Measurements from ENCODE around the gene TMEM165. TPM values are rescaled to one million over a fixed set of nuclear protein-coding genes. Genes with fewer than 3 reads are reported as not detected.
"Not testable (repeated sequence)": the region's sequence is repeated elsewhere in the genome, so short reads cannot be mapped to it uniquely, and the experiment has no call there.

TMEM165 gene
- 78.7 TPM for total RNA-seq

- peak; percentile 93 for DNase-seq
Measured at GRCh38 chr4:55395529-55396307, at the start of gene TMEM165. Gene TMEM165, plus strand, starts transcription at chr4:55395957. Its CDS starts 233 bp downstream, at chr4:55396190.

GRCh38 chr4:55345980-55346850 is 49.5 kb upstream of the TMEM165 start, which contains the start of gene SRD5A3:
Gene SRD5A3, plus strand, starts transcription at chr4:55346242. Its CDS starts 95 bp downstream, at chr4:55346337.
- peak; percentile 92 for DNase-seq

GRCh38 chr4:55346851-55347255 is 48.9 kb upstream of the TMEM165 start:
- no peak for DNase-seq

- DNase-seq = no peak
Measured at GRCh38 chr4:55347610-55348228, 48.0 kb upstream of the TMEM165 start.

GRCh38 chr4:55348466-55348865 is 47.3 kb upstream of the TMEM165 start:
- DNase-seq = no peak

GRCh38 chr4:55350870-55351269 is 44.9 kb upstream of the TMEM165 start:
- DNase-seq = not testable (repeated sequence)

GRCh38 chr4:55351824-55352223 is 43.9 kb upstream of the TMEM165 start:
- DNase-seq = no peak

GRCh38 chr4:55352726-55353125 is 43.0 kb upstream of the TMEM165 start:
- DNase-seq = no peak

- not testable (repeated sequence) for DNase-seq
Measured at GRCh38 chr4:55353228-55353747, 42.5 kb upstream of the TMEM165 start.

- no peak for DNase-seq
Measured at GRCh38 chr4:55354648-55355047, 41.1 kb upstream of the TMEM165 start.

- no peak for DNase-seq
Measured at GRCh38 chr4:55355555-55355954, 40.2 kb upstream of the TMEM165 start.

- DNase-seq = no peak
Measured at GRCh38 chr4:55356991-55357461, 38.7 kb upstream of the TMEM165 start.

- DNase-seq = no peak
Measured at GRCh38 chr4:55358246-55358645, 37.5 kb upstream of the TMEM165 start.

- no peak for DNase-seq
Measured at GRCh38 chr4:55358668-55359067, 37.1 kb upstream of the TMEM165 start.

GRCh38 chr4:55359397-55359916 is 36.3 kb upstream of the TMEM165 start:
- no peak for DNase-seq

- not testable (repeated sequence) for DNase-seq
Measured at GRCh38 chr4:55362938-55363337, 32.8 kb upstream of the TMEM165 start.

- DNase-seq = no peak
Measured at GRCh38 chr4:55363691-55364351, 31.9 kb upstream of the TMEM165 start.

- no peak for DNase-seq
Measured at GRCh38 chr4:55364691-55365344, 30.9 kb upstream of the TMEM165 start.

- DNase-seq = no peak
Measured at GRCh38 chr4:55365345-55365728, 30.4 kb upstream of the TMEM165 start.

GRCh38 chr4:55366621-55367020 is 29.1 kb upstream of the TMEM165 start:
- DNase-seq = no peak

Measured in tongue (tissue), 2 donors.